NT2/D1 (cell line): ENCODE data around the gene PDHX.

ENCODE experiments used
- DNase-seq: peaks from one replicate; pipeline ENCODE4 v3.0.0-alpha.2; 2011; ENCODE audit warnings: low read depth, low spot score
- H3K27me3 ChIP-seq: 2 replicates; pipeline ENCODE4 v1.6.0; 2011; ENCODE audit warnings: mild to moderate bottlenecking; ENCODE audit not compliant: insufficient read length, insufficient read depth
- H3K36me3 ChIP-seq: 2 replicates; pipeline ENCODE4 v1.6.1; 2011; ENCODE audit warnings: mild to moderate bottlenecking, low read length, mixed read lengths; ENCODE audit not compliant: insufficient read depth, insufficient read length
- H3K4me1 ChIP-seq: 2 replicates; pipeline ENCODE4 v1.5.1; 2011; ENCODE audit not compliant: insufficient read depth, insufficient read length
- H3K4me3 ChIP-seq: 2 replicates; pipeline ENCODE4 v1.5.1; 2011; ENCODE audit warnings: low read depth; ENCODE audit not compliant: insufficient read length
- H3K9ac ChIP-seq: 2 replicates; pipeline ENCODE4 v1.6.0; 2011; ENCODE audit warnings: low read depth; ENCODE audit not compliant: insufficient read length
- H3K9me3 ChIP-seq: 2 replicates; pipeline ENCODE4 v1.5.1; 2011; ENCODE audit warnings: mild to moderate bottlenecking, low read length; ENCODE audit not compliant: insufficient read depth
- SUZ12 ChIP-seq: IDR thresholded peaks from 2 replicates; pipeline ENCODE4 v1.6.1; 2011; ENCODE audit not compliant: insufficient read length, insufficient read depth; ENCODE audit errors: extremely low read depth
- YY1 ChIP-seq: IDR thresholded peaks from 2 replicates; pipeline ENCODE4 v1.6.1; 2011; ENCODE audit not compliant: insufficient read length, insufficient read depth
- ZNF274 ChIP-seq: IDR thresholded peaks from 2 replicates; pipeline ENCODE4 v1.6.1; 2011; ENCODE audit warnings: mild to moderate bottlenecking, low read depth, low read length

PDHX gene

GRCh38 chr11:34941688-34942087, 25.3 kb downstream of the PDHX start:
- DNase-seq, result no peak
- TF ChIP-seq SUZ12 (no peak), YY1 (no peak), ZNF274 (no peak)
- no peaks in the 10 kb centered on the region for H3K27me3 ChIP-seq
- no peak overlapping the region for H3K9ac ChIP-seq
- no peaks in the 10 kb centered on the region for H3K4me1 ChIP-seq
- peaks cover 5% of the 10 kb centered on the region for H3K36me3 ChIP-seq
- no peaks in the 10 kb centered on the region for H3K9me3 ChIP-seq
- no peak overlapping the region for H3K4me3 ChIP-seq

GRCh38 chr11:34944692-34945091, 28.3 kb downstream of the PDHX start:
- Histone ChIP-seq H3K9ac (no peak overlapping the region), H3K4me3 (no peak overlapping the region), H3K4me1 (no peaks in the 10 kb centered on the region), H3K27me3 (no peaks in the 10 kb centered on the region), H3K36me3 (peaks cover 6% of the 10 kb centered on the region), H3K9me3 (no peaks in the 10 kb centered on the region)
- TF ChIP-seq SUZ12 (no peak), ZNF274 (no peak), YY1 (no peak)
- DNase-seq, result no peak

- H3K36me3 ChIP-seq, result peaks cover 3% of the 10 kb centered on the region
- no peak overlapping the region for H3K4me3 ChIP-seq
- TF ChIP-seq YY1, result no peak
- no peak for TF ChIP-seq ZNF274
- no peak for TF ChIP-seq SUZ12
- H3K9ac ChIP-seq, result no peak overlapping the region
- no peak for DNase-seq
- H3K27me3 ChIP-seq, result no peaks in the 10 kb centered on the region
- H3K9me3 ChIP-seq, result no peaks in the 10 kb centered on the region
- H3K4me1 ChIP-seq, result no peaks in the 10 kb centered on the region
Measured at GRCh38 chr11:34948696-34949095, 32.3 kb downstream of the PDHX start.

- DNase-seq, result no peak
- Histone ChIP-seq H3K36me3 (peaks cover 2% of the 10 kb centered on the region), H3K9ac (no peak overlapping the region), H3K27me3 (no peaks in the 10 kb centered on the region), H3K9me3 (no peaks in the 10 kb centered on the region), H3K4me3 (no peak overlapping the region), H3K4me1 (no peaks in the 10 kb centered on the region)
- TF ChIP-seq SUZ12 (no peak), ZNF274 (no peak), YY1 (no peak)
Measured at GRCh38 chr11:34953955-34954354, 37.5 kb downstream of the PDHX start.

GRCh38 chr11:34957206-34957605, 40.8 kb downstream of the PDHX start:
- H3K27me3 ChIP-seq, result no peaks in the 10 kb centered on the region
- H3K36me3 ChIP-seq, result peaks cover 11% of the 10 kb centered on the region
- no peak for TF ChIP-seq SUZ12
- TF ChIP-seq YY1, result no peak
- no peak for TF ChIP-seq ZNF274
- no peak overlapping the region for H3K9ac ChIP-seq
- no peak for DNase-seq
- H3K4me3 ChIP-seq, result no peak overlapping the region
- H3K9me3 ChIP-seq, result no peaks in the 10 kb centered on the region
- no peaks in the 10 kb centered on the region for H3K4me1 ChIP-seq

GRCh38 chr11:34957606-34958005, 41.2 kb downstream of the PDHX start:
- Histone ChIP-seq H3K4me3 (no peak overlapping the region), H3K36me3 (peaks cover 11% of the 10 kb centered on the region), H3K27me3 (no peaks in the 10 kb centered on the region), H3K9me3 (no peaks in the 10 kb centered on the region), H3K4me1 (no peaks in the 10 kb centered on the region), H3K9ac (no peak overlapping the region)
- no peak for DNase-seq
- no peak for TF ChIP-seq ZNF274
- TF ChIP-seq SUZ12, result no peak
- TF ChIP-seq YY1, result no peak

GRCh38 chr11:34959770-34960169, 43.4 kb downstream of the PDHX start:
- Histone ChIP-seq H3K9me3 (no peaks in the 10 kb centered on the region), H3K9ac (no peak overlapping the region), H3K36me3 (peaks cover 11% of the 10 kb centered on the region), H3K4me1 (no peaks in the 10 kb centered on the region), H3K27me3 (no peaks in the 10 kb centered on the region), H3K4me3 (no peak overlapping the region)
- no peak for TF ChIP-seq ZNF274
- TF ChIP-seq SUZ12, result no peak
- TF ChIP-seq YY1, result no peak
- DNase-seq, result no peak

- peaks cover 14% of the 10 kb centered on the region for H3K36me3 ChIP-seq
- no peak for DNase-seq
- H3K9me3 ChIP-seq, result no peaks in the 10 kb centered on the region
- no peaks in the 10 kb centered on the region for H3K4me1 ChIP-seq
- H3K4me3 ChIP-seq, result no peak overlapping the region
- no peak for TF ChIP-seq YY1
- H3K27me3 ChIP-seq, result no peaks in the 10 kb centered on the region
- no peak overlapping the region for H3K9ac ChIP-seq
Measured at GRCh38 chr11:34960277-34960676, 43.9 kb downstream of the PDHX start.
